PC-9 (cell line): Measurements from ENCODE around the gene CUEDC2. TPM values are rescaled to one million over a fixed set of nuclear protein-coding genes. Genes with fewer than 3 reads are reported as not detected.
A peak's percentile ranks its signal among the peaks of the same experiment; 100 is the strongest.

Experiments used
- BruUV-seq: library from RNA; stranded (reverse); fragments of 400-500 nt; replicated peaks from 2 replicates; lab custom pipeline; 2021; lab: Mats Ljungman, UMichigan
- CTCF ChIA-PET: fragments of 300-600 bp; sonication (Branson Sonifier 250); formaldehyde crosslinking; loops from one replicate; lab custom pipeline; 2022; ENCODE audit warnings: antibody characterized with exemption; lab: Charles Lee
- POLR2A ChIA-PET: fragments of 300-600 bp; sonication (Branson Sonifier 250); formaldehyde crosslinking; loops from one replicate; lab custom pipeline; 2022; ENCODE audit warnings: antibody characterized with exemption; ENCODE audit not compliant: unreplicated experiment; lab: Charles Lee
- DNase-seq, 2 experiments: peaks; one replicate each; pipeline versions ENCODE4 v3.0.0 to v3.0.0-alpha.2; 2015 to 2022; ENCODE audit warnings: mixed read lengths in 1 of 2
- H2AFZ ChIP-seq: fragments of 200-600 bp; sonication (generic); 2 replicates; pipeline ENCODE4 v1.8.1; 2017; ENCODE audit warnings: antibody characterized with exemption
- H3F3A ChIP-seq: fragments of 200-600 bp; sonication (generic); 2 replicates; pipeline ENCODE4 v1.8.1; 2017; ENCODE audit warnings: antibody characterized with exemption, mild to moderate bottlenecking, low read depth; ENCODE audit not compliant: insufficient read depth
- H3K27ac ChIP-seq: fragments of 200-600 bp; sonication (generic); 2 replicates; pipeline ENCODE4 v1.6.1; 2016; ENCODE audit warnings: mixed run types
- H3K27me3 ChIP-seq: fragments of 200-600 bp; sonication (generic); 2 replicates; pipeline ENCODE4 v1.6.1; 2016; ENCODE audit warnings: low read depth, mixed run types; ENCODE audit not compliant: insufficient read depth
- H3K36me3 ChIP-seq: fragments of 200-600 bp; sonication (generic); 2 replicates; pipeline ENCODE4 v1.6.1; 2016; ENCODE audit warnings: low read depth, mixed run types
- H3K4me1 ChIP-seq: fragments of 200-600 bp; sonication (generic); replicated peaks from 2 replicates; pipeline ENCODE4 v1.6.1; 2016; ENCODE audit warnings: mixed run types; ENCODE audit not compliant: insufficient read depth
- H3K4me2 ChIP-seq: fragments of 200-600 bp; sonication (generic); 2 replicates; pipeline ENCODE4 v1.6.1; 2017; ENCODE audit warnings: mixed run types
- H3K4me3 ChIP-seq: fragments of 200-600 bp; sonication (generic); 2 replicates; pipeline ENCODE4 v1.6.1; 2016; ENCODE audit warnings: mixed run types
- H3K79me2 ChIP-seq: fragments of 200-600 bp; sonication (generic); 2 replicates; pipeline ENCODE4 v1.6.1; 2017; ENCODE audit warnings: low read depth, mixed run types
- H3K9me2 ChIP-seq: fragments of 200-600 bp; sonication (generic); 2 replicates; pipeline ENCODE4 v1.8.1; 2017; ENCODE audit warnings: mild to moderate bottlenecking; ENCODE audit not compliant: insufficient read depth
- H3K9me3 ChIP-seq: fragments of 200-600 bp; sonication (generic); 2 replicates; pipeline ENCODE4 v1.8.1; 2016; ENCODE audit warnings: low read depth; ENCODE audit not compliant: insufficient read depth
- H4K20me1 ChIP-seq: fragments of 200-600 bp; sonication (generic); 2 replicates; pipeline ENCODE4 v1.8.1; 2017; ENCODE audit not compliant: insufficient read depth
- CTCF ChIP-seq: fragments of 200-600 bp; sonication (generic); conservative IDR thresholded peaks from 2 replicates; pipeline ENCODE4 v1.6.1; 2017; ENCODE audit warnings: mixed run types, antibody characterized with exemption, mild to moderate bottlenecking, moderate library complexity
- EZH2 ChIP-seq: fragments of 200-600 bp; sonication (generic); IDR thresholded peaks from 2 replicates; pipeline ENCODE4 v1.8.0; 2017; ENCODE audit warnings: antibody characterized with exemption, low read depth
- intact Hi-C: fragments of 100-400 bp; cut with micrococcal nuclease; formaldehyde crosslinking; loops from one replicate; pipeline ENCODE4 v1.10.0; 2022; ENCODE audit not compliant: unreplicated experiment
- total RNA-seq: library from RNA; stranded (reverse); gene quantifications from 2 replicates; pipeline ENCODE4 v1.2.3, GENCODE V29; 2021

Gene CUEDC2
- total RNA-seq, 1 experiment from 2014 or later, result 46.2 TPM

DNA sequence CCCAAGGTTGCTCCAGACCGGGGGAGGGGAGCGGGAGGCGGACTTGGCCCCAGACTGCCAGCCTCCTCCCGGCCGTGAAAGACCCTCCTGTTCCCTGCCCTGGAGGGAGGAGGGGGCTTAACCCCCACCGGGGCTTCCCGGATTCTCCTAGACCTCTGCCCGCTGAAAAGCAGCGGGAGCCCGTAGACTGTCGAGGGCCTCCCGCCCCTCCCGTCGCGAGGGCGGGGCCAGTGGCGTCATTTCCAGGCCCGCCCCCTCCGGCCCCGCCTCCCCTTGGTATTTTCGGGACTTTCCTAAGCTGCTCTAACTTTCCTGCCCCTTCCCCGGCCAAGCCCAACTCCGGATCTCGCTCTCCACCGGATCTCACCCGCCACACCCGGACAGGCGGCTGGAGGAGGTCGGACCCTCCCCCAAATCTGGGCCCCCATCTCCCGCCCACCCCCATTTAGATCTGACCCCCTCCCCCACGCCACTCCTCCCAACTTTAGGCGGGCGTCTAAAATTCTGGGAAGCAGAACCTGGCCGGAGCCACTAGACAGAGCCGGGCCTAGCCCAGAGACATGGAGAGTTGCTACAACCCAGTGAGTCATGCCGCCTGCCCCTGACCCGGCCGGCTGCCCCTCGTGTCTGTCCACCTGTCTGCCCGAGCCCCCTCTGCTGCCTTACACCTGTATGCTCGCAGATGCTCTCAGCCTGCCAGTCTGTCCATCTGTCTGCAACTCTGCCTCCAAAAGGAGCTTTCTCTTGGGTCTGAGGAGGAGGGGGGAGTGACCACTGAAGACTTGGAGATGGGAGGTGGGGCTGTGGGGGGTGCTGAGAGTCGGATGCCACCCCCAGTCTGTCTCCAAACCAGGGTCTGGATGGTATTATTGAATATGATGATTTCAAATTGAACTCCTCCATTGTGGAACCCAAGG, 36.7 kb downstream of the CUEDC2 start, which contains the start of gene NFKB2:
NFKB2 (plus strand) TSS at position 306 of the 917 bp plus-strand sequence; CDS start at position 561, 255 bp downstream.
- POLR2A ChIA-PET, result interaction anchor here (0.6 to 0.7 kb wide), 3 partner anchors 8 to 318 kb away, joined by 6 to 21 read pairs (median 13); no protein-coding TSS in a partner anchor
- BruUV-seq, result TSS peak; percentile 55
- no peaks in the 10 kb centered on the region for H3K9me3 ChIP-seq
- H3K4me3 ChIP-seq, result peak within 1 kb of the TSS; percentile 77
- no peaks in the 10 kb centered on the region; the same call in 1 of the 2 replicates for H3F3A ChIP-seq
- CTCF ChIA-PET, result interaction anchor here (0.5 to 0.7 kb wide), 9 partner anchors 9 to 196 kb away, joined by 3 to 12 read pairs (median 4); partner anchors contain the start of gene ACTR1A
- H3K36me3 ChIP-seq, result no peaks in the 10 kb centered on the region
- peaks cover 5% of the 10 kb centered on the region; the same call in 1 of the 2 replicates for H3K79me2 ChIP-seq
- H3K4me2 ChIP-seq, result peak within 1 kb of the TSS; percentile 95
- H3K4me1 ChIP-seq, result 0 out of 2 replicates have a peak, but pooled peaks cover 6% of the 10 kb centered on the region
- H3K27me3 ChIP-seq, result no peaks in the 10 kb centered on the region
- H3K9me2 ChIP-seq, result no peaks in the 10 kb centered on the region
- DNase-seq, result peak; percentile 70 to 80
- peak within 1 kb of the TSS; percentile 89 for H2AFZ ChIP-seq
- TF ChIP-seq EZH2 (no peak), CTCF (no peak)
- H4K20me1 ChIP-seq, result no peaks in the 10 kb centered on the region
- peak within 1 kb of the TSS; percentile 49 for H3K27ac ChIP-seq
- intact Hi-C loops, result loop anchor here (2.0 to 10.0 kb wide), 2 partner anchors 27 to 249 kb away; partner anchors contain the start of gene TRIM8

- H3K9me2 ChIP-seq, result no peaks in the 10 kb centered on the region
- intact Hi-C loops, result loop anchor here (1.0 to 10.0 kb wide), 4 partner anchors 26 to 250 kb away; partner anchors contain the start of gene TRIM8
- TF ChIP-seq CTCF (no peak), EZH2 (no peak)
- H3K4me2 ChIP-seq, result peak overlapping the region; percentile 95
- H4K20me1 ChIP-seq, result no peaks in the 10 kb centered on the region
- no peak for DNase-seq
- CTCF ChIA-PET, result no interaction called here
- BruUV-seq, result no TSS peak
- no peaks in the 10 kb centered on the region for H3K36me3 ChIP-seq
- peak overlapping the region; percentile 77 for H3K4me3 ChIP-seq
- 0 out of 2 replicates have a peak, but pooled peaks cover 6% of the 10 kb centered on the region for H3K4me1 ChIP-seq
- POLR2A ChIA-PET, result interaction anchor here (0.6 to 0.7 kb wide), 2 partner anchors 9 to 189 kb away, joined by 13 to 21 read pairs; no protein-coding TSS in a partner anchor
- H3F3A ChIP-seq, result no peaks in the 10 kb centered on the region; the same call in 1 of the 2 replicates
- H2AFZ ChIP-seq, result peak overlapping the region; percentile 89
- peaks cover 5% of the 10 kb centered on the region; the same call in 1 of the 2 replicates for H3K79me2 ChIP-seq
- H3K27ac ChIP-seq, result peak overlapping the region; percentile 40
- no peaks in the 10 kb centered on the region for H3K27me3 ChIP-seq
- H3K9me3 ChIP-seq, result no peaks in the 10 kb centered on the region
Measured at GRCh38 chr10:102394801-102395399, 37.5 kb downstream of the CUEDC2 start.
